ENCODE results near the gene NUP88.

NUP88 gene

DNA sequence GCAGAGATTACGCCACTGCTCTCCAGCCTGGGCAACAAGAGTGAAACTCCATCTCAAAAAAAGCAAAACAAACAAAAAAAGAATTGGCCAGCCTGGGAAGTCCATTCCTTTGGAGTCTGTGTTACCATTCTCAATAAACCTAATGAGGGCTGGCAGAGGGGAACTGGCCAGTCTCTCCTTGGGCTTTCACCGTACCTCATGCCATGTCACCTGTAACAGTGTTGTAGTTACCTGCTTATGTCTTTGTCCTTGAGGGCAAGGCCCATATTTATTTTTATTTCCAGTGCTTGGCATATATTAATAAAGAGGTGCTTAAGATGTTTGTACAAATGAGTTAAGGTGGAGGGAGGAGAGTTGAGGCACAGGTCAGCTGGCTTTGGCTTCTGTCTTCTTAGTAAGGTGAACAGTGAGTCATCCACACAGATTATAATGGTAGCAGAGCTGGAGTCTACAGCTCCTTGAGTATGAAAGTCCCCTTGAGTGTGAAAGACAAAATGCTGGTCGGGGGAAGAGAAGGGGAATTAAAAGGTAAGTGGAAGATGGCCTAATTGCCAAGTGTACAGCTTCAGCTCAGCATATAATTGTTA is 11.0 kb upstream of the NUP88 start:
- Histone ChIP-seq H3K4me3 (replicated peaks; ENCODE audit: insufficient read depth, low read length) (no peak overlapping the region), H3K27ac (replicated peaks) (no peak overlapping the region), H3K27me3 (ENCODE audit: insufficient read depth, poor library complexity, severe bottlenecking) (no peaks in the 10 kb centered on the region)
- TF ChIP-seq REST (IDR thresholded peaks at IDR 0.05; ENCODE audit: insufficient replicate concordance, low read depth) (no peak), GABPA (IDR thresholded peaks at IDR 0.05; ENCODE audit: low read depth) (no peak), SPI1 (IDR thresholded peaks at IDR 0.05; ENCODE audit: borderline replicate concordance, low read depth) (no peak), CTCF (IDR thresholded peaks at IDR 0.05; ENCODE audit: insufficient read depth, low read length) (no peak), POLR2AphosphoS5 (IDR thresholded peaks at IDR 0.05; ENCODE audit: low read depth) (no peak)
- DNase-seq (ENCODE audit: low read depth in 1 of 2, low spot score in 1 of 2) = no peak

DNA sequence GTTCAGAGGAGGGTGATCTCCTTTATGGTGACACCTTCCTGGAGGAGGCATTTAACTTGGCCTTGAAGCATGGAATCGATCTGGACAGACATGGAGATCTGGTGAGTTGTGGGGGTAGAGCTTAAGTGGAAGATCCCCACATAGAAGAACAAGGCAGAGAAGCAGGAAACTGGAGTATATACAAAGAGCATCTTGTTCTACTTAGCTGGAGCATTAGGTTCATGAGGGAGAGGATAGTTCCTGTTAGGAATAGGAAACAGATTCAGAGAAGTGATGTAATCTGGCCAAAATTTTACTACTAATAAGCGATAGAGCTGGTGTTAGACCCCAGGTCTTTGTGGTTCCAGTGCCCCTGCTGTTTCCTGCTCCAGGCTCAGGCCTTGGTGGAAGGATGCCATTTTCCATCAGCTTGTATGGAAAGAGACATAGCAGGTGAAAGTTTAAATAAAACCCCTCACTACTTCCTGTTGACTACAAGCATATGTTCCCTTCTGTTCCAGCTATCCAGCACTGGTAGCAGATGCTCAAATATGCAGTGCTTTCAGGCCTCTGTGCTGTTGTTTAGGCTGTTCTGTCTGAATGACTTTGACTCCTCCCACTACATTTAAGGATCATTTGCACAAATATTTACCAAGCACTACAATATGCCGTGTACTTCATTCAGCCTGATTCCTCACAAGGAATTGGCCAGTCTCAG is 9.9 kb upstream of the NUP88 start:
- Histone ChIP-seq H3K27ac (replicated peaks) (no peak overlapping the region), H3K4me3 (replicated peaks; ENCODE audit: insufficient read depth, low read length) (no peak overlapping the region), H3K27me3 (ENCODE audit: insufficient read depth, poor library complexity, severe bottlenecking) (no peaks in the 10 kb centered on the region)
- DNase-seq (ENCODE audit: low read depth in 1 of 2, low spot score in 1 of 2) = no peak
- TF ChIP-seq CTCF (IDR thresholded peaks at IDR 0.05; ENCODE audit: insufficient read depth, low read length) (no peak), GABPA (IDR thresholded peaks at IDR 0.05; ENCODE audit: low read depth) (no peak), SPI1 (IDR thresholded peaks at IDR 0.05; ENCODE audit: borderline replicate concordance, low read depth) (no peak), POLR2AphosphoS5 (IDR thresholded peaks at IDR 0.05; ENCODE audit: low read depth) (no peak), REST (IDR thresholded peaks at IDR 0.05; ENCODE audit: insufficient replicate concordance, low read depth) (no peak)

DNA sequence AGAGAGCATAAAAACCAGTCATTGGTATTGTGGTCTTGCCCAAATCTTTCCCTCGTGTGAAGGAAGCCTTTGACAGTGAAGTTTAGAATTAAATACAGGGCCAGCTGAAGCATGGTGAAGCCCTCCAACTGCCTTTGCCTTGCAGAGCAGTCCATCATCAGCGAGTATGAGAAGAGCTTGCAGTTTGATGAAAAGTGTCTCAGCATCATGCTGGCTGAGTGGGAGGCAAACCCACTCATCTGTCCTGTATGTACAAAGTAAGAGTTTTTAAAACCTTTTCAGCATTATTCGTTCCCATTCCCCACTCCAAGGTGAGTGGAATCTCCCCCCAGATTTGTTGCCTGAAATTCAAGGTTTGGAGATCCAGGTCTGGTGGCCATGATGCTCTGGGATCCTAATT is 6.4 kb upstream of the NUP88 start:
- DNase-seq (ENCODE audit: low read depth in 1 of 2, low spot score in 1 of 2) = no peak
- no peak overlapping the region for H3K27ac ChIP-seq (replicated peaks)
- TF ChIP-seq SPI1 (IDR thresholded peaks at IDR 0.05; ENCODE audit: borderline replicate concordance, low read depth) (no peak), GABPA (IDR thresholded peaks at IDR 0.05; ENCODE audit: low read depth) (no peak)
- no peaks in the 10 kb centered on the region for H3K27me3 ChIP-seq (ENCODE audit: insufficient read depth, poor library complexity, severe bottlenecking)
- H3K4me3 ChIP-seq (replicated peaks; ENCODE audit: insufficient read depth, low read length) = no peak overlapping the region

- Histone ChIP-seq H3K4me3 (replicated peaks; ENCODE audit: insufficient read depth, low read length) (no peak overlapping the region), H3K27me3 (ENCODE audit: insufficient read depth, poor library complexity, severe bottlenecking) (no peaks in the 10 kb centered on the region), H3K27ac (replicated peaks) (no peak overlapping the region)
- TF ChIP-seq GABPA (IDR thresholded peaks at IDR 0.05; ENCODE audit: low read depth) = no peak
- TF ChIP-seq CTCF (IDR thresholded peaks at IDR 0.05; ENCODE audit: insufficient read depth, low read length) = no peak
- no peak for TF ChIP-seq REST (IDR thresholded peaks at IDR 0.05; ENCODE audit: insufficient replicate concordance, low read depth)
- no peak for TF ChIP-seq SPI1 (IDR thresholded peaks at IDR 0.05; ENCODE audit: borderline replicate concordance, low read depth)
- no peak for TF ChIP-seq POLR2AphosphoS5 (IDR thresholded peaks at IDR 0.05; ENCODE audit: low read depth)
- no peak for DNase-seq (ENCODE audit: low read depth in 1 of 2, low spot score in 1 of 2)
Observed at GRCh38 chr17:5424909-5425308, 5.4 kb upstream of the NUP88 start.

Measured in HL-60 (cell line).